ENCODE measurements around the gene CYRIA. TPM values are rescaled to one million over a fixed set of nuclear protein-coding genes. Genes with fewer than 3 reads are reported as not detected.

CYRIA gene
- total and polyA plus RNA-seq, 2 donors (not counting 3 experiments of a cell fraction or from before 2014, with no cell fraction given) = 9.3 to 38.4 TPM

DNA sequence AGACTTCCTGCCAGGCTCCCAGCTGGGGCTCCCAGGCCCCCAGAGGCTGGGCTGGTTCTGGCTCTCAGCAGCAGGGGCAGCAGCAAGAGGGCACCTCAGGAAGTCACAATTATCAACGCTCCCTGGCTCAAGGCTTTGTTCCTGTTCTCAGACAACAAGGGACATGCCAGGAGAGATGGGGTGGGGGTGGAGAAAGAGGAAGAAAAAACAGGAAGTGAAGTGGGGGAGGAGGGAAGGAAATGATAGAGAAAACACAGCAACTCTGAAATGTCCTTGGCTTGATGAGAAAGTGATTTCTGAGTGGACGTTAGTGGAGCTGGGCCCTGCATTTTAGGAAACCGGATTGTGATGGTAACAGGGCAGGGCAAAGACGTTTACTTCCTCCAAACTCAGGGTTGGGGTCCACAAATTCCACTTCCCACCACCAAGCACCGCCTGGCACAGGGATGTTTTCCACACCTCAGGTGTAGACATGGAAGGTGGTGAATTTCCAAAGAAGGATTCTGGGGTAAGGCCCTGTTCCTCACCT is 40.4 kb downstream of the CYRIA start:
- no peaks in the 10 kb centered on the region for H3K9me3 ChIP-seq (replicated peaks; ENCODE audit: control insufficient read depth, insufficient read depth, low read length)
- no peaks in the 10 kb centered on the region for H4K20me1 ChIP-seq (replicated peaks; ENCODE audit: control insufficient read depth, extremely low read depth, insufficient read depth, low read length)
- no peak overlapping the region for H3K4me3 ChIP-seq (replicated peaks in 1 of 3; ENCODE audit: insufficient read depth in 1 of 3, low read depth in 1 of 3, low read length in 3 of 3)
- CTCF ChIA-PET = interaction anchor here (0.9 to 3.2 kb wide), 7 partner anchors 9 to 131 kb away, joined by 3 to 14 read pairs (median 4); no protein-coding TSS in a partner anchor
- no peak for TF ChIP-seq EZH2 (IDR thresholded peaks at IDR 0.05; ENCODE audit: borderline replicate concordance, low read depth, low read length, severe bottlenecking)
- no peak for TF ChIP-seq MAX (IDR thresholded peaks at IDR 0.05; ENCODE audit: insufficient read depth, insufficient read length)
- TF ChIP-seq POLR2AphosphoS5 (IDR thresholded peaks at IDR 0.05; ENCODE audit: insufficient read depth, low read depth, low read length) = peak; percentile 17
- no peak for TF ChIP-seq CTCF (IDR thresholded peaks at IDR 0.05; ENCODE audit: extremely low read depth in 1 of 2, insufficient read depth in 1 of 2, low read depth in 1 of 2, low read length in 2 of 2)
- TF ChIP-seq FOS (IDR thresholded peaks at IDR 0.05; ENCODE audit: borderline replicate concordance, insufficient read depth, low read length) = no peak
- TF ChIP-seq MYC (IDR thresholded peaks at IDR 0.05; ENCODE audit: low read depth, low read length) = no peak
- TF ChIP-seq GATA2 (IDR thresholded peaks at IDR 0.05; ENCODE audit: insufficient read depth, insufficient read length, low read depth, low read length) = peak; percentile 21
- TF ChIP-seq POLR2A (IDR thresholded peaks at IDR 0.05; ENCODE audit: low read depth, low read length) = peak; percentile 17
- TF ChIP-seq JUN (IDR thresholded peaks at IDR 0.05; ENCODE audit: borderline replicate concordance, insufficient read depth, insufficient read length, low read depth) = no peak
- H3K4me2 ChIP-seq (ENCODE audit: insufficient read depth, low read length) = peak overlapping the region; percentile 59
- POLR2A ChIA-PET = no interaction called here
- peaks cover 31% of the 10 kb centered on the region for H3K4me1 ChIP-seq (ENCODE audit: control insufficient read depth, extremely low read depth, insufficient read depth, low read length)
- no peaks in the 10 kb centered on the region for H3K9me1 ChIP-seq (replicated peaks; ENCODE audit: control insufficient read depth, extremely low read depth, insufficient read depth, low read length)
- DNase-seq (ENCODE audit: low read depth, low spot score) = peak; percentile 67
- H2AFZ ChIP-seq (ENCODE audit: low read depth, low read length) = peak overlapping the region; percentile 65
- peak overlapping the region; percentile 7 for H3K9ac ChIP-seq (replicated peaks; ENCODE audit: extremely low read depth, insufficient read depth, low read length)
- dilution Hi-C loops (cut with MboI; ENCODE audit: extremely low pct_ligation_motif_present, low sequenced_read_pairs) = no loop called here
- H3K79me2 ChIP-seq (ENCODE audit: control insufficient read depth, insufficient read depth, low read length) = peaks cover 1% of the 10 kb centered on the region
- H3K27ac ChIP-seq (ENCODE audit: insufficient read depth, low read depth, low read length) = peak overlapping the region; percentile 54
- no peaks in the 10 kb centered on the region for H3K27me3 ChIP-seq (ENCODE audit: control insufficient read depth in 2 of 2, insufficient read depth in 2 of 2, low read length in 2 of 2)
- BruUV-seq (replicated peaks) = no TSS peak
- H3K36me3 ChIP-seq (ENCODE audit: control insufficient read depth in 2 of 2, extremely low read depth in 1 of 2, insufficient read depth in 2 of 2, low read length in 2 of 2) = peaks cover 0 to 10% of the 10 kb centered on the region in 2 experiments
- intact Hi-C loops (cut with micrococcal nuclease) = loop anchor here (1.0 kb wide), 2 partner anchors 25 to 41 kb away; no protein-coding TSS in a partner anchor
- peak; percentile 95 for FAIRE-seq
